HepG2 (cell line): ENCODE data around the gene SIGLEC10. TPM values are rescaled to one million over a fixed set of nuclear protein-coding genes. Genes with fewer than 3 reads are reported as not detected.

Source experiments
- ATF1 ChIP-seq: IDR thresholded peaks from 2 replicates; pipeline ENCODE4 v1.6.1; 2016; ENCODE audit warnings: mild to moderate bottlenecking, control low read depth
- BATF2 ChIP-seq: sonication (generic); formaldehyde crosslinking; IDR thresholded peaks from 2 replicates; pipeline ENCODE4 v1.8.0; 2022; ENCODE audit warnings: mild to moderate bottlenecking, missing genetic modification reagents, moderate library complexity
- ELF3 ChIP-seq: IDR thresholded peaks from 2 replicates; pipeline ENCODE4 v1.6.1; 2016; ENCODE audit warnings: missing genetic modification reagents, missing compliant biosample characterization
- HNRNPLL ChIP-seq: fragments of 200-400 bp; formaldehyde crosslinking; IDR thresholded peaks from 2 replicates; pipeline ENCODE4 v1.6.1; 2017; ENCODE audit warnings: mild to moderate bottlenecking, low read depth, low read length; ENCODE audit not compliant: poor library complexity, severe bottlenecking
- HNRNPUL1 ChIP-seq: fragments of 200-400 bp; formaldehyde crosslinking; IDR thresholded peaks from 2 replicates; pipeline ENCODE4 v1.6.1; 2017; ENCODE audit warnings: low read depth, mild to moderate bottlenecking, low read length, moderate library complexity
- JUND ChIP-seq: sonication (generic); formaldehyde crosslinking; IDR thresholded peaks from 2 replicates; pipeline ENCODE4 v1.8.0; 2022; ENCODE audit warnings: mild to moderate bottlenecking, missing genetic modification reagents
- MED1 ChIP-seq: sonication (generic); formaldehyde crosslinking; IDR thresholded peaks from 2 replicates; pipeline ENCODE4 v1.4.0; 2020; ENCODE audit warnings: missing genetic modification reagents
- MED13 ChIP-seq: sonication (generic); formaldehyde crosslinking; IDR thresholded peaks from 2 replicates; pipeline ENCODE4 v1.5.0; 2020; ENCODE audit warnings: missing genetic modification reagents
- NCOA5 ChIP-seq: sonication (generic); formaldehyde crosslinking; IDR thresholded peaks from 2 replicates; pipeline ENCODE4 v1.4.0; 2020; ENCODE audit warnings: missing genetic modification reagents
- PHB2 ChIP-seq: fragments of 450-650 bp; IDR thresholded peaks from 2 replicates; pipeline ENCODE4 v1.6.1; 2018; ENCODE audit not compliant: partially characterized antibody
- TFAP4 ChIP-seq: sonication (generic); IDR thresholded peaks from 2 replicates; pipeline ENCODE4 v1.6.1; 2016; ENCODE audit warnings: low read depth, borderline replicate concordance
- ZNF292 ChIP-seq: sonication (generic); formaldehyde crosslinking; IDR thresholded peaks from 2 replicates; pipeline ENCODE4 v1.8.1; 2022; ENCODE audit warnings: mild to moderate bottlenecking, low read depth, missing genetic modification reagents, borderline replicate concordance
- ZNF367 ChIP-seq: sonication (generic); formaldehyde crosslinking; IDR thresholded peaks from 2 replicates; pipeline ENCODE4 v1.4.0; 2020; ENCODE audit warnings: missing genetic modification reagents, borderline replicate concordance
- ZNF577 ChIP-seq: sonication (generic); formaldehyde crosslinking; IDR thresholded peaks from 2 replicates; pipeline ENCODE4 v1.4.0; 2020; ENCODE audit warnings: mild to moderate bottlenecking, low read depth, missing genetic modification reagents, borderline replicate concordance
- ZNF740 ChIP-seq: sonication (generic); formaldehyde crosslinking; IDR thresholded peaks from 2 replicates; pipeline ENCODE4 v1.4.0; 2020; ENCODE audit warnings: missing genetic modification reagents
- ZSCAN12 ChIP-seq: sonication (generic); formaldehyde crosslinking; IDR thresholded peaks from 2 replicates; pipeline ENCODE4 v1.9.0; 2021; ENCODE audit warnings: mild to moderate bottlenecking, missing genetic modification reagents
- ZSCAN5A ChIP-seq: sonication (generic); formaldehyde crosslinking; IDR thresholded peaks from 2 replicates; pipeline ENCODE4 v1.8.0; 2022; ENCODE audit warnings: mild to moderate bottlenecking, missing genetic modification reagents, borderline replicate concordance
- polyA plus RNA-seq, 8 experiments: library from polyadenylated mRNA; depleted of rRNA in 3 of 8; stranded (reverse) in 7 of 8; unstranded in 1 of 8; fragments of >200 nt; fragmentation: Illumina TruSeq in 4 of 8; extraction: Trizol in 4 of 8; gene quantifications; 2 replicates each; pipeline versions ENCODE4 v1.2.1 to v1.2.3, GENCODE V29; 2011 to 2016; ENCODE audit warnings: low read depth in 4 of 8, missing spikeins in 1 of 8, mixed read lengths in 1 of 8; ENCODE audit not compliant: insufficient read depth in 1 of 8
- total RNA-seq, 5 experiments: library from RNA; depleted of rRNA; stranded (reverse); fragments of >200 nt; fragmentation: Illumina TruSeq; extraction: Trizol; gene quantifications; 2 replicates each; pipeline ENCODE4 v1.2.3, GENCODE V29; 2016; ENCODE audit warnings: low read depth in 1 of 5
- TF ChIP-seq, protein P1 (sequence below): sonication (generic); formaldehyde crosslinking; conservative IDR thresholded peaks from 2 replicates; pipeline ENCODE4 v1.8.0; 2022; ENCODE audit warnings: missing genetic modification reagents
- TF ChIP-seq, protein P2 (sequence below): IDR thresholded peaks from 2 replicates; pipeline ENCODE4 v1.6.1; 2016; ENCODE audit warnings: missing compliant biosample characterization, missing genetic modification reagents, borderline replicate concordance
- TF ChIP-seq, protein P3 (sequence below): sonication (generic); formaldehyde crosslinking; conservative IDR thresholded peaks from 2 replicates; pipeline ENCODE4 v1.8.0; 2022; ENCODE audit warnings: mild to moderate bottlenecking, moderate library complexity, missing genetic modification reagents

The SIGLEC10 gene
- total and polyA plus RNA-seq, 2 of the 13 experiments (the other 11 are each of a cell fraction or from before 2014, with no cell fraction given): not detected

DNA sequence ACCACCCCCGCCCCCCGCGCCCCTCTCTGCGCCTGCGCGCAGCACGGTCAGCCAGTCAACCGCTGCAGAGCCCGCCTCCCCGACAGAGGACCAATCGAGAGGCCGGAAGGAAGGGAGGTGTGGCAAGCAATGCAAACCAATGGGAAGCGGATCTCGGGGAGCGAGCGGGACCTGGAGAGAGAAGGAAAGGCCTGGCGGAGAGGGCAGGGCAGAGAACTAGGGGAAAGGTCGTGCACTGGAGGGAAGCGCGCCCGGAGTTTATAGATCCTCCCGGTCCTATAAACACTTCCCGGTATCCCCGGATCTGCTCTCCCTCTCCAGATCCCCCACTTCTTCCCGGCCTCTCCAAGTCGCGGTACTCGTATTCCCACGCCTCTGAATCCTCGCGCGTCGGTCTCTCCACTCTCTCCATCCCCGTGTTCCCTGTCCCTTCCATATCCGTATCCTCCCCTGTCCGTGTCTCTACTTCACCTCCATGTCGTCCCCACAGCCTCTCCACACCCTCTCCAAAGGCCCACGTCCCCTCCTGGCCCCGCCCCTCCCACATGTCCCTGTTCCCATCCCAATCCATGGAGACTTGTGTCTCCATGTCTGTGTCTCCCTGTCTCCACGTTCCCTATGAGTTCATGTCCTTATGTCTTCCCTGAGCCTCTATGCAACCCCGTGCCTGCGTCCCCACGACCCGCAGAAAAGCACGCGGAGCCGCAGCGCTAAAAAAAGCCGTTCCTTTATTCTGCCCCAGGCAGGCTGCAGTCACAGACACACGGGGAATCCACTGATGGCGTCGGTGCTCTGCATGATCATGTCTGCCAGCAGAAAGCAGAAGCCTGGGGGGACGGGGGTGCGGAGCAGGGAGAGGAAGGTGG lies 50.8 kb downstream of the SIGLEC10 start (continued):
- no peak for TF ChIP-seq ATF1 (CRISPR knock-in tag)
- no peak for TF ChIP-seq JUND (CRISPR knock-in tag)
- TF ChIP-seq, protein P1, sequence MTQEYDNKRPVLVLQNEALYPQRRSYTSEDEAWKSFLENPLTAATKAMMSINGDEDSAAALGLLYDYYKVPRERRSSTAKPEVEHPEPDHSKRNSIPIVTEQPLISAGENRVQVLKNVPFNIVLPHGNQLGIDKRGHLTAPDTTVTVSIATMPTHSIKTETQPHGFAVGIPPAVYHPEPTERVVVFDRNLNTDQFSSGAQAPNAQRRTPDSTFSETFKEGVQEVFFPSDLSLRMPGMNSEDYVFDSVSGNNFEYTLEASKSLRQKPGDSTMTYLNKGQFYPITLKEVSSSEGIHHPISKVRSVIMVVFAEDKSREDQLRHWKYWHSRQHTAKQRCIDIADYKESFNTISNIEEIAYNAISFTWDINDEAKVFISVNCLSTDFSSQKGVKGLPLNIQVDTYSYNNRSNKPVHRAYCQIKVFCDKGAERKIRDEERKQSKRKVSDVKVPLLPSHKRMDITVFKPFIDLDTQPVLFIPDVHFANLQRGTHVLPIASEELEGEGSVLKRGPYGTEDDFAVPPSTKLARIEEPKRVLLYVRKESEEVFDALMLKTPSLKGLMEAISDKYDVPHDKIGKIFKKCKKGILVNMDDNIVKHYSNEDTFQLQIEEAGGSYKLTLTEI: no peak
- TF ChIP-seq HNRNPLL: peak; percentile 3
- TF ChIP-seq MED1 (CRISPR knock-in tag): peak; percentile 11; the same call in 1 of the 2 replicates
- peak; percentile 89 for TF ChIP-seq ZSCAN5A
- no peak for TF ChIP-seq PHB2
- no peak for TF ChIP-seq ZNF292 (CRISPR knock-in tag)
- no peak for TF ChIP-seq NCOA5
- no peak for TF ChIP-seq TFAP4
- TF ChIP-seq, protein P2, sequence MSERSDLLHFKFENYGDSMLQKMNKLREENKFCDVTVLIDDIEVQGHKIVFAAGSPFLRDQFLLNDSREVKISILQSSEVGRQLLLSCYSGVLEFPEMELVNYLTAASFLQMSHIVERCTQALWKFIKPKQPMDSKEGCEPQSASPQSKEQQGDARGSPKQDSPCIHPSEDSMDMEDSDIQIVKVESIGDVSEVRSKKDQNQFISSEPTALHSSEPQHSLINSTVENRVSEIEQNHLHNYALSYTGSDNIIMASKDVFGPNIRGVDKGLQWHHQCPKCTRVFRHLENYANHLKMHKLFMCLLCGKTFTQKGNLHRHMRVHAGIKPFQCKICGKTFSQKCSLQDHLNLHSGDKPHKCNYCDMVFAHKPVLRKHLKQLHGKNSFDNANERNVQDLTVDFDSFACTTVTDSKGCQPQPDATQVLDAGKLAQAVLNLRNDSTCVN (CRISPR knock-in tag): peak; percentile 9; the same call in 1 of the 2 replicates
- TF ChIP-seq ELF3 (CRISPR knock-in tag): peak; percentile 51
- TF ChIP-seq ZNF740 (CRISPR knock-in tag): no peak
- TF ChIP-seq ZSCAN12 (CRISPR knock-in tag): no peak
- TF ChIP-seq HNRNPUL1: no peak
- TF ChIP-seq, protein P3, sequence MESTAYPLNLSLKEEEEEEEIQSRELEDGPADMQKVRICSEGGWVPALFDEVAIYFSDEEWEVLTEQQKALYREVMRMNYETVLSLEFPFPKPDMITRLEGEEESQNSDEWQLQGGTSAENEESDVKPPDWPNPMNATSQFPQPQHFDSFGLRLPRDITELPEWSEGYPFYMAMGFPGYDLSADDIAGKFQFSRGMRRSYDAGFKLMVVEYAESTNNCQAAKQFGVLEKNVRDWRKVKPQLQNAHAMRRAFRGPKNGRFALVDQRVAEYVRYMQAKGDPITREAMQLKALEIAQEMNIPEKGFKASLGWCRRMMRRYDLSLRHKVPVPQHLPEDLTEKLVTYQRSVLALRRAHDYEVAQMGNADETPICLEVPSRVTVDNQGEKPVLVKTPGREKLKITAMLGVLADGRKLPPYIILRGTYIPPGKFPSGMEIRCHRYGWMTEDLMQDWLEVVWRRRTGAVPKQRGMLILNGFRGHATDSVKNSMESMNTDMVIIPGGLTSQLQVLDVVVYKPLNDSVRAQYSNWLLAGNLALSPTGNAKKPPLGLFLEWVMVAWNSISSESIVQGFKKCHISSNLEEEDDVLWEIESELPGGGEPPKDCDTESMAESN (CRISPR knock-in tag): peak; percentile 72
- no peak for TF ChIP-seq ZNF577 (CRISPR knock-in tag)
- no peak for TF ChIP-seq MED13 (CRISPR knock-in tag)
- no peak for TF ChIP-seq ZNF367 (CRISPR knock-in tag)
- TF ChIP-seq BATF2 (CRISPR knock-in tag): no peak
